ENCODE results near the gene CEP68. TPM values are rescaled to one million over a fixed set of nuclear protein-coding genes. Genes with fewer than 3 reads are reported as not detected.
"Not testable (repeated sequence)": the region's sequence is repeated elsewhere in the genome, so short reads cannot be mapped to it uniquely, and the experiment has no call there.

Gene CEP68
- total RNA-seq, 4 donors from 2014 or later: 3.9 to 17.4 (median 8.6) TPM

GRCh38 chr2:65128297-65129190 is 72.3 kb downstream of the CEP68 start:
- WGBS, 2 donors: 4 to 8% methylated on average over 8 of the region's 8 CpGs
- Histone ChIP-seq H3K27ac (peak overlapping the region; percentile 96 to 100 (median 100)), H3K36me3 (no peaks in the 10 kb centered on the region), H3K4me1 (peaks cover 18 to 59% (median 40%) of the 10 kb centered on the region in 3 donors), H3K27me3 (no peaks in the 10 kb centered on the region), H3K4me3 (peak overlapping the region; percentile 86 to 97 (median 92)), H3K9me3 (no peaks in the 10 kb centered on the region)
- DNase-seq: no peak
- intact Hi-C loops (cut with DNase I): loop anchor here (10.0 kb wide), 1 partner anchor 54 kb away; no protein-coding TSS in a partner anchor
- TF ChIP-seq POLR2A (IDR thresholded peaks at IDR 0.05) (no peak), CTCF (IDR thresholded peaks at IDR 0.05) (no peak)

GRCh38 chr2:65129286-65129825 is 73.1 kb downstream of the CEP68 start:
- DNase-seq: no peak
- no peaks in the 10 kb centered on the region for H3K36me3 ChIP-seq
- no peaks in the 10 kb centered on the region for H3K27me3 ChIP-seq
- TF ChIP-seq POLR2A (IDR thresholded peaks at IDR 0.05): no peak
- no peak for TF ChIP-seq CTCF (IDR thresholded peaks at IDR 0.05)
- peaks cover 16 to 51% (median 39%) of the 10 kb centered on the region in 3 donors for H3K4me1 ChIP-seq
- peak overlapping the region; percentile 86 to 97 (median 92) for H3K4me3 ChIP-seq
- H3K9me3 ChIP-seq: no peaks in the 10 kb centered on the region
- 1% methylated on average over 7 to 8 of the region's 29 CpGs for WGBS, 2 donors
- H3K27ac ChIP-seq: peak overlapping the region; percentile 96 to 100 (median 100)
- intact Hi-C loops (cut with DNase I): loop anchor here (10.0 kb wide), 1 partner anchor 55 kb away; no protein-coding TSS in a partner anchor

- 0% methylated on average over 22 of the region's 76 CpGs; no CpG with 5 or more reads in 1 of the 2 donors for WGBS, 2 donors
- intact Hi-C loops (cut with DNase I): loop anchor here (10.0 kb wide), 1 partner anchor 55 kb away; no protein-coding TSS in a partner anchor
- H3K4me1 ChIP-seq: peaks cover 16 to 44% (median 34%) of the 10 kb centered on the region in 3 donors
- TF ChIP-seq POLR2A (IDR thresholded peaks at IDR 0.05) (peak in 3 of 4 donors; percentile 80 to 93 (median 86)), CTCF (IDR thresholded peaks at IDR 0.05) (peak; percentile 23 to 45 (median 30))
- no peaks in the 10 kb centered on the region for H3K36me3 ChIP-seq
- H3K27ac ChIP-seq: peak within 1 kb of the TSS; percentile 96 to 100 (median 100)
- H3K27me3 ChIP-seq: no peaks in the 10 kb centered on the region
- H3K4me3 ChIP-seq: peak within 1 kb of the TSS; percentile 86 to 97 (median 92)
- H3K9me3 ChIP-seq: no peaks in the 10 kb centered on the region
- DNase-seq: peak; percentile 99
These were observed 73.8 kb downstream of the CEP68 start, which contains the start of gene RAB1A for GRCh38 chr2:65129826-65130663. TSS of gene RAB1A (minus strand) at chr2:65130106. CDS start at chr2:65129915, 191 bp downstream.

- no peak for TF ChIP-seq CTCF (IDR thresholded peaks at IDR 0.05)
- TF ChIP-seq POLR2A (IDR thresholded peaks at IDR 0.05): no peak
- Histone ChIP-seq H3K4me3 (peak overlapping the region; percentile 86 to 97 (median 92)), H3K27ac (peak overlapping the region; percentile 96 to 100 (median 100)), H3K4me1 (peaks cover 16 to 38% (median 27%) of the 10 kb centered on the region in 3 donors), H3K9me3 (no peaks in the 10 kb centered on the region), H3K27me3 (no peaks in the 10 kb centered on the region), H3K36me3 (no peaks in the 10 kb centered on the region)
- intact Hi-C loops (cut with DNase I): no loop called here
- no peak for DNase-seq
- WGBS, 2 donors: 10 to 12% methylated on average over 16 to 18 of the region's 19 CpGs
These were observed 74.5 kb downstream of the CEP68 start for GRCh38 chr2:65130664-65131175.

GRCh38 chr2:65132930-65133329 is 76.7 kb downstream of the CEP68 start:
- H3K4me3 ChIP-seq; H3K36me3 ChIP-seq; H3K27me3 ChIP-seq; H3K9me3 ChIP-seq; H3K27ac ChIP-seq; intact Hi-C loops (cut with DNase I); DNase-seq: not testable (repeated sequence)
- H3K4me1 ChIP-seq: peaks cover 3 to 15% (median 5%) of the 10 kb centered on the region in 3 donors
- 86 to 89% methylated on average over 15 of the region's 15 CpGs for WGBS, 2 donors

Data from esophagus squamous epithelium (tissue), 5 donors.